HG02763 (cell line): Measurements from ENCODE around the gene SCRN2.

Experiments used
- ATAC-seq: cut with Tn5 transposase; IDR thresholded peaks from one replicate; pipeline ENCODE4 v1.9.1; 2021; ENCODE audit warnings: mild to moderate bottlenecking, moderate library complexity; ENCODE audit not compliant: unreplicated experiment

Gene SCRN2

DNA sequence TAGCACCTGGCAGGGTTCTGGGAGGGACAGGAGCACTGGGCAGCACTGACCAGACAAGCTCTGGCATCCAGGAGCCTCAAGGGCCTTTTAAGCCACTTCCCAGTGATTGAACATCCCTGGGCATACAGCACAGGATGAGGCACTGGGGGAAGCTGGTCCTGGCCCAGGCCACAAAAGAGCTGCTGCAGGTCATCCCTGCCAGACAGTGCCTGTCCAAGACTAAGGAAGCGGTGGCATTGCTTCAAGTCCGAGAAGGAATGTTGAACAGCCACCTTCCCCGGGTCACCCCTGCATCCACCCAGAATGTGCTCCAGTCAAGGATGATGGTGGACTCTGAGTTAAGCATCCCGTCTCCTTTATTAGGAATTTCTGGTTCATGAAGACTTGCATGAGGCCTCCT is 18.3 kb downstream of the SCRN2 start:
- ATAC-seq, result no peak

GRCh38 chr17:47821424-47822391 is 19.4 kb downstream of the SCRN2 start, which contains the start of gene OSBPL7:
OSBPL7 (minus strand) TSS chr17:47821794; CDS start chr17:47820278, 1,516 bp downstream.
- peak; percentile 84 for ATAC-seq

GRCh38 chr17:47821031-47821423 is 20.0 kb downstream of the SCRN2 start:
- ATAC-seq, result no peak

DNA sequence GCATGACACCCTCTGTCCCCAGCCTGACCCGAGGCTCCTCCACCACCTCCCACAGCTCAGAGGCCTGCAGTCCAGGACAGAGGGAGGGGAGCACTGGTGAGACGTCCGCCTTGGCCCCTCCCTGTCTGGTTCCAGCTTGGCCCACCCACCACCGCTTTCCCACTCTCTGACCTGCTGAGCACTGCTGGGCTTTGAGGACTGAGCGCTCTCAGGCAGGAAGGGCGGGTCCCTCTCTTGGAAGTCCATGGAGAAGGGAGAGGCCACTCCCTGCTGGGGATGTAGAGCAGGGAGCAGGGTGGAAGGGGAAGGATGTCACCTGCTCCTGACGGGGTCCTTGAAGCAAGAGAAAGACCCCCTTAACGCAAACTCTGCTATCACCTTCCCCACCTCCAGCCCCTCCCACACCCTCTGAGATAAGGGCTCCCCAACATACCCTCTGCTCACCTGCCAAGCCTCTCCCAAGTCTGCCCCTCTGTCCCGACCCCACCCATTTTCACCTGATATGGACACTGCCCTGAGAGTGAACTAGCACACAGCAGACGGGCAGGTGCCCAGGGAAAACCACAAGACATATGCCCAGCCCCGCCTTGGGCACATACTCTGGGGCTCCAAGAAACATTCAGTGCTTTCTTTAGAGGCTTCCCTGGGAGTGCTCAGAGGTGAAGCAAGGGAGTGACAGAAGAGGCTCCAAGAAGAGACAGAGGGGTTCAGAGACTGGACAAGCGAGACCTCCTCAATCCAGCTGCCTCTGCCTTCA is 20.9 kb downstream of the SCRN2 start:
- no peak for ATAC-seq

DNA sequence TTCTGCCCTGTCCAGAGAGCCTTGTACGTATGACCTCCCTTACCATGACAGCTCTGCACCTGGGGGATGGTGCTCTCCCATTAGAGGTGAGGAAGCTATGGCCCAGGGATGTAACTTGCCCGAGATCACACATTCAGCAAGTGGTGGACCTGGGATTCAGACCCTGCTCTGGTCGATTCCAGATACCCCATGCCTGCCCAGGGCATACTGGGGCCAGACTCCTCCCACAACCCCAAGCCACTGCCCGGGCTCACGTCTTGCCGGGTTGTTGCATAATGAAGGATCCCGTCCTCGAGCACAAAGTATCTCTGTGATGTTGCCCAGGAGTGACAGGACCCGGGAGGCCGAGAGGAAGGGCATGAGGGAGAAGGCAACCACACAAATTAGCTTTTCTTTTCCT is 21.6 kb downstream of the SCRN2 start:
- ATAC-seq, result no peak

GRCh38 chr17:47818002-47818695 is 22.9 kb downstream of the SCRN2 start:
- ATAC-seq, result no peak

GRCh38 chr17:47816947-47817346 is 24.1 kb downstream of the SCRN2 start:
- ATAC-seq, result no peak

DNA sequence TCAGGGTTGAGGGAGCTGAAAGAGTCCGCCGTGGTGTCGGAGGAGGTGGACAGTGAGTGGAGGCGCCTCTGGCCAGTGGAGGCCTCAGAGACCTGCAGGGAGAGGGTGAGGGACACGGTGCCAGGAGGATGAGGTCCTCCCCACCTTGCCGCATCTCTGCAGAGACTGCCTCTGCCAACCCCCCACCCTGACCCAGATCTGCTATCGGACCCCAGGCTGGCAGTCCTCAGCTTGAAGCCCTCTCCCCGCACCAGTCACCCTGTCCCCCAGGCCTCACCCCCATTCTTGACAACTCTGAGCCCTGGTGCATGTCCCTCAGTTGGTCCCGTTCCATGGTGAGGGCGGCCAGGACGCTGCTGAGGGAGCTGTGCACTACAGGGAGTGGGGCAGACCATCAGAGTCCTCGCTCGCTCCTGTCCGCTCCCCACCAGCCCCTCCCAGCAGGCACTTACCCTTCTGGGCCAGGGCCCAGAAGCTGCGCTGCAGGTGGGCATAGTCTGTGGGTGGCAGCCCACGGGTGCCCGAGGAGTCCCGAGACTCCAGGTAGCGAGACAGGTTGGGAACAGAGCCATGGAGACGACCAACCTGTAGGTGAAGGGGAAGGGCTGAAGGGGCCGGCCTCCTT is 24.9 kb downstream of the SCRN2 start:
- ATAC-seq, result no peak

DNA sequence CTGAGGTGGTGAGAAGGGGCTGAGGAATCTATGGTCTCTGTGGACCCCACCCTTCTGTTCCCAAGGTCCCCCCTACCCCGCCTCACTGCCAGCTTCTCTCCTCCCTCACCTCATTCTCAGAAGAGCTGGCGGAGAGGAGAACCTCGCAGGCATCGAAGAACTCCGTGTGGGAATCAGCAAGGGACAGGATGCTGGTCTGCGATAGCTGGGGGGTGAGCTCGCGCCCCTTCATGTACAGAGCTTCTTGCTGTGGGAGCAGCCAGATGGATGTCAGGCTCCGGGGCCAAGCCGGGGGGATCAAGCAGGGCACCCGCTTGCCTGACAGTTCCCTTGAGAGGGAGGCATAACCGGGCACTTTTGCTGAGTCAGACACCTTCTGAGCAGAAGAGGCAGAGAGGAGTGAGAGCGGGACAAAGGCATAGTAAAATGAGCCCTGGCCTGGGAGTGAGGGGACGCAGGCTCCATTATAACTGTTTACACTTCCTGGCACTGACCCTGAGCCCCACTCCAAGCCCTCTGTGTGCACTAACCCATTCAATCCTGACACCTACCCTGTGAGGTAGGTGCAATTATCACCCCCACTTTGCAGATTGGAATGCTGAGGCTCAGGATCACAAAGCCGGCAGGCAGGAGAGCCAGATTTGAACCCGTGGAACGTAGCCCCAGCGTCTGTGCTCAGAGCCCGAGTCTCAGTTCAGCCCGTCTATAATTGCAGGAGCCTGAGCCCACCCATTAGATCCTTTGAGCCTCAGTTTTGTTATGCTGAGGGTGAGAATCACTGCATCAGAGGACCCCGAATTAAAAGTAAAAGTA is 25.8 kb downstream of the SCRN2 start:
- ATAC-seq, result no peak

DNA sequence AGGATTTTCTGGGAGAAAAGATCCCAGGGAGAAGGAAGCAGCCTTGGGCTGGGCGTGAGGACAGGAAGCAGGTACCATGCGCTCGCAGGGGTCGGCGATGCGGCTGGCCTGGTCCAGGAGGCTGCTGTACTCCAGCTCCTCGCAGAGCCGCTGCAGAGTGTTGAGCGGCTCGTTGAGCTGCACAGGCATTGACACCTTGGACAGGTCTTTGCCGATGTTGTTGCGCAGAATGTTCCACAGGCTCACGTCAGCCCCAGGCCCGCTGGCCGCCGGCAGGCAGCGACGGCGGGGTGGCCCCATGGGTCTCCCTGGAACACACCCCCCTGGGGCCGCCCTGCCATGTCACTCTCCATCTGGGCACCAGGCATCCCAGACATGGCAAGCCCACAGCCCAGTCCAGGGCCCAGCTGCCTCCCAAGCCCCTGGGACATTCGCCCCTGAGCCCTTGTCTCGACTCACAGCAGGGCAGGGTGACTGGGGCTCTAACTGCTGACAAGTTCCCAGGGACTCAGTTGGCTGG is 27.5 kb downstream of the SCRN2 start:
- ATAC-seq, result no peak

DNA sequence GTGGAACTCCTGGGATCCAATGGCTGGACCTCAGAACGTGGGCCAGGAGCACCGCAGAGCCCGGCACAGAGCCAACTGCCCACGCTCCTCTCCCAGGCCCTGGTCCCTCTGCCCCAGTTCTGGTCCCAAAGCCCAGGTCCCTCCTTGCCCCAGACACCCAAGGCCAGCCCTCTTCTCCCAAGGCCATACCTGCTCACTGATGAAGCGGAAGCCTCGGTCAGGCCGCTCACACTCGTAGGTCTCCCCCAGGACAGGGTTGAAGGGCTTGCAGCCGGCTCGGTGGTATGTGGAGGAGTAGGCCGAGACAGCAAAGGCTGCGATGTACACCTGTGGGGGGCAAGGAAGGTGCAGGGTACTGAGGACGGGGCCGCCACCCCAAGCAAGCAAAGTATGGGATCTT is 28.0 kb downstream of the SCRN2 start:
- no peak for ATAC-seq

GRCh38 chr17:47812146-47812920 is 28.7 kb downstream of the SCRN2 start:
- ATAC-seq, result no peak

DNA sequence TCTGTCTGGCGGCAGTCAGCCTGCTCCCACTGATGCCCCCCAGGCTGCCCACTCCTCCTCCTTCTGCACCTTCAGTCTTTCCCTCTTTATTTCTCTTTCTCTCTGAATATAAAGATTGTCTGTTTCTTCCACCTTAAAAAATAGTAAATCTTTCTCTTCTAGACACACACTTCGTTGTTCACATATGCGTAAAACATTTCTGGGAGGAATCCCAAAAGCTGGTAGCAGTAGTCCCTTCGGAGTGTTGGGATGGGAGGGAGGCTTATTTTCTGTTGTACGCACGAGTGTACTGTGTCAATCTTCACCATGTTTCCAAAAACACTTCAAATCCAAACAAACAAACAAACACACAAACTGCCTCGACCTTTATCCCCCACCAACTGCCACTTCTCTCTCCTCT is 29.4 kb downstream of the SCRN2 start:
- no peak for ATAC-seq

- ATAC-seq, result no peak
Observed at GRCh38 chr17:47810901-47811635, 30.0 kb downstream of the SCRN2 start.

DNA sequence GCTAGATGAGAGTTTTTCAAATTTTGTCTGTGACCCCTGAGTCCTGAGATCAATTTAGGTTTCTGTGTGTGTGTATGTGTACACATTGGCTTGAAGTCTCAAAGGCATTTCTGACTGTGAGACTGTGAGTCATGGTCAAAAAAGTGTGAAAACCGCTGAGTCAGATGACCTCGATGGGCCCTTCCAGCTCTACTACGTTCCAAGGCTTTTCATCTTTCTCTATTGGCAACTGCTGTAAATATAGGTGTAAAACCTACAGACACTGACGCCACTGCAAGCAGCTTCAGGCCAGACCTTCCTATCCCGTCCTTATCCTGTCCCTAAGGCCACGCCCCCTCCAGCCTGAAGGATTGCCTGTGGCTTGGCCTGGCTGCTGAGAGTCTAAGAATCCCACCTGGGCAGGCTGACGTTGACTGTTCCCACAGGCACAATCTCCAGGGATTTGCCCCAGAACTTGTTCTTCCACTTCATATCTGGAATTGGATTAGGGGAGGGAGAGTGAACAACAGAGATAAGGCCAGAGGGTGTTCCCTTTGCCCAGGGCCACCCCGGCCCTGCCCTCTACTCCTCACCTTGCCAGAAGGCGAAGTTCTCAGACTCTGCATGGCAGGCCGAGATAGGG is 30.8 kb downstream of the SCRN2 start:
- no peak for ATAC-seq

DNA sequence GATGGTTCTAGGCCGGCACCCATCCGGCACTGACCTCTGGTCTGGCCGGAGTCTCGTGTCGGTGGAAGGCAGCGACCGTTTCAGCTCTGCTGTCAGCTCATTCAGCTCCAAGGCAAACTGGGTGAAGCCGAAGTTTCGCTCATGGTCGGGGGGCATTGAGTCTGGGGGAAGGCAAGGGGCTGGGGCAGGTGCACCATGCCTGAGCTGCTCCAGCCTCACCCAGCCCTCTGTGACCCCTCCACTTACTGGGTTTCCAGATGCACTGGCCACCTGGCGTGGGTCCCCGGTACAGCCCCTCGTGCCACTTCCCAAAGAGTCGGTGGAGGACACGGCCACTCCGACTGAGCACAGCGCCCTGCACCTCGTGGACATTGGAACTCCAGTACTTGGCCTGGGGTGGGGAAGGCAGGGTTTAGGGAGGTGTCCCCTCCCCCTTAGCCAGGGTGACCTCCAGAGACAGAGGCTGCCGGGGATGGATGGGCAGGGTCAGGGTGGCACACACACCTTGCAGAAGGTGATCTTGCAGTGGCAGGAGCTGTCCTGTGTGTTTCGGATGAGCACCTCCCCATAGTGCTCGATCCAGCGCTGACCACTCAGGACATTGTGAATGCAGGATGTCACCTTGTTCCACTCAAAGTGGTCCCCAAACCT is 32.1 kb downstream of the SCRN2 start:
- ATAC-seq, result no peak

DNA sequence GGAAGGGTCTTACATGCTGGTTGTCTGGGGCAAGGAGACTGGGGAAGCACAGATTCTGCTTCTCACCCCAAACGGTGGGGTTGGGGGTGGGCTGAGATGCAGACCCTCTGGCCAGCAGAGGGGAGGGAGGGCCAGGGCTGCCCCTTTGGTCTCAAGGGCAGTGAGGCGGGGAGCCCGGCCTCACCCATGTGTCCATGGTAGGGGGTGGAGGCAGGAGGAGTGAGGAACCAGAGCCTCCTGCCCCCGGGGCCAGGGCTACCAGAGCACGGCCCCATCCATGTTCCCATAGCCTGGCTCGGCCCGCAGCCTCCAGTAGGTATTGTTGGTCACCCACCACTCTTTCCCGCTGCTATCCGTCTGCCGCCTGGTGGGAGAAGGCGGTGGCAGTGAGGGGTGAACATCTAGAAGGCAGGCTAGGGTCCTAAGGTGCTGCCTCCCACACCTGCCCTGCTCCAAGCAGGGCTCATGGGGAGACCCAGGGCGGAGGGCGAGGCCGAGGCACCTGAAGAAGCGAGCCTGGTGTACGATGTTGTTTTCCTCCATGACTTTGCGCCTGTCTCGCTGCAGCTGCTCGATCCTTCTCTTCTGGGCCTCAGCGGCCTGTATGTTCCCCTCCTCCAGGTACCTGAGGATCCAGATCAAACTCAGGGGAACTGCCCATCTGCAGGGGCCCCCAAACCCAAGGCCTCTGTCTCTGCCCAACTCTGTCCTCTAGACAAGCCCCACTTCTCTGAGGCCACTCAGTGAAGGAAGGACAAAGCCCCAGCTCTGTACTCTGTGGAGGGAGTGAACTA is 32.8 kb downstream of the SCRN2 start:
- ATAC-seq, result no peak
